GM18502 (cell line): ENCODE measurements around the gene ALDH1L1.

Experiments
- ATAC-seq: cut with Tn5 transposase; IDR thresholded peaks from one replicate; pipeline ENCODE4 v1.9.1; 2021; ENCODE audit warnings: mild to moderate bottlenecking; ENCODE audit not compliant: unreplicated experiment, poor library complexity

The ALDH1L1 gene

DNA sequence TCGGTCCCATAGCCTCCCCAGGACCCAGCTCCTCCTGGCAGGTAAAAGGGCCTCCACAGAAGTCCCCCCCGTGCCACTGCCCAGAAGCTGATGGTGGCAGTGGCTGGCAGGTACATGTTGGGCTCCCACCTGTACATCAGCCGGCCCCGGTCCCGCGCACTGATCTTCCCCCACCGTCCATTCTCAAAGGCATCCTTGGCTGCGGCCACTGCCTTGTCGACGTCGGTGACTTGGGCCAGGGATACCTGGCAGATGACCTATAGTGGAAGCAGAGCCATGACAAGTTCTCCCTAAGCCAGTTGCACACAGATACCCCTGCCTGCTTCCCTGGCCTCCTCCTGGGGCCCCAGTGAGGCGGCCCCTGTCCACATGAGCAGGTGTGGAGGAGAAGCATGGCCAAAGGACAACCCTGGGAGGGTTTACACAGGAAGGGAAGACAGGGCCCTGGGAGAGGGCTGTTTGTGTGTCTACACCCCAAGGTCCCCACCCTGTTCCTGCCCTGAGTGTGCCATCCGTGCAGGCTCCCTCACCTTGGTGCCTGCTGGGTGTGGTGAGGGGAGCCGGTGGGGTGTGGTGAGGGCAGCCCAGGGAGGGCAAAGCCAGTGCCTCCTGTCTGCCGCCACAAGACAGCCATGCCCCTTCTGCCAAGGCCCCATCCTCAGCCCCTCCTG is 44.8 kb downstream of the ALDH1L1 start:
- ATAC-seq, result no peak

DNA sequence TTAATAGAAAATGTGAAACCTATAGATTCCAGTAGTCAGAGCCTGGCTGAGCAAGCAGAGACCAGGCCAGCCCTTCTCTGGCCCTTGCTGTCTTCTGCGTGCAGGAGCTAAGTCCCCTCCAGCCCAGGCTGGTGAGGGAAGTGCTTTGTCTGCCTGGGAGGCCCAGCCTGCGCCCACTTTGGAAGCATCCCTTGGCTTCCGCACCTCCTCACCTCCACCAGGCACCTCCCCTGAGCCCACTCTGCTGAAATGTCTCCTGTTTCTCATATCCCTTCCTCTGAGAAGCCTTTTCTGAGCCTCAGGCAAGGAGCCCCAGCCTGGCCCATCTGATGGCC is 45.3 kb downstream of the ALDH1L1 start:
- ATAC-seq, result no peak

DNA sequence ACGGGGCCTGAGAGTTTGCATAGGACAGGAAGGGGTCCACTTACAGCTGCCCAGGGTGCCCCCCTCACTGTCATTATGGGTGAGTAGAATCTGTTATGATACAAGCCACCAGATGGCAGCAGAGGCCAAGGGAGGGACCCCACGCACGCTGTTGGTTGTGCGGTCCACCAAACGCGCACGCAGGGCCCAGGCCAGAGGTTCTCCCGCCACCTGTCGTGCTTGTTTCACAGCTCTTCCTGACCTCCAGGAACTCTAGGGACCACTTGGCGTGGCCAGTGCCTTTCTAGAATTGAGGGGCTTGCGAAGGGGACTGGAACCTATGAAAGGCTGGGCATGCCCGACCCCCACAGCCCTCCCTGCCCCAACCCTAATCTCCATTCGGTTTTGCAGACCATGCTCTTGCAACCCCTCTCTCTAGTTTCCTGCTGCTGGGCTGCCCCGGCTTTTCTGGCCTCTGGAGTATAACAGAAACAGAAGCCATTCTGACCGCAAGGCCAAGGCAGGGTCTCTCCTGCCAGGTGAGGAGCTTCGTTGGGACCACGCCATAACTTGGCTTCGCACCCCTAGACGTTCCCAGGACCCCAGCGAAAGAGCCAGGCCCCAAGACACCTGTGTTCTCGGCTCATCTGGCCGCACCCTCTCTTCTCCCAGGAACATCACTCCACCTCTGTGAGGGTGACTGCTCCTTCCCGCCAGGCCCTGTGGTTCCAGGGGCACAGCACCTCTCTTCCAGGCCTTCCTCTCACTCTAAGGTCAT is 46.0 kb downstream of the ALDH1L1 start:
- ATAC-seq, result no peak

DNA sequence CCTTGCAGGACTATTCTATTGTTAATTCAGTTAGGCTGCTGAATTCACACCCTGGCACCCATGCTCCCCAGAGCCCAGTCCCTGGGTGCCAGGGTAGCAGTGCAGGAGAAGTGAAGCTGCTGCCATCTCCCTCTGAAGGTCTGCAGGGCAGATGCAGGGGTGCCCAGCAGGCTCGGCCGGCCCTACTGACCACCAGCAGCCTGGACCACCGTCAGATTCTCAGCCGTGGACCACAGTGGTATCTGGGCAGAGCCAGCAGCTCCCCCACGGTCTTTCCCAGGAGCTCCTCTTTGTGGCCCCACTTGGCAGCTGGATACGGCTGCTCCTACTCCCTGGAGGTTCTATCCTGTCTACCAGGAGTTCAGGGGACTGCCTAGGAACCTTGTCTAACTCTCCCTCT is 46.8 kb downstream of the ALDH1L1 start:
- ATAC-seq, result no peak

DNA sequence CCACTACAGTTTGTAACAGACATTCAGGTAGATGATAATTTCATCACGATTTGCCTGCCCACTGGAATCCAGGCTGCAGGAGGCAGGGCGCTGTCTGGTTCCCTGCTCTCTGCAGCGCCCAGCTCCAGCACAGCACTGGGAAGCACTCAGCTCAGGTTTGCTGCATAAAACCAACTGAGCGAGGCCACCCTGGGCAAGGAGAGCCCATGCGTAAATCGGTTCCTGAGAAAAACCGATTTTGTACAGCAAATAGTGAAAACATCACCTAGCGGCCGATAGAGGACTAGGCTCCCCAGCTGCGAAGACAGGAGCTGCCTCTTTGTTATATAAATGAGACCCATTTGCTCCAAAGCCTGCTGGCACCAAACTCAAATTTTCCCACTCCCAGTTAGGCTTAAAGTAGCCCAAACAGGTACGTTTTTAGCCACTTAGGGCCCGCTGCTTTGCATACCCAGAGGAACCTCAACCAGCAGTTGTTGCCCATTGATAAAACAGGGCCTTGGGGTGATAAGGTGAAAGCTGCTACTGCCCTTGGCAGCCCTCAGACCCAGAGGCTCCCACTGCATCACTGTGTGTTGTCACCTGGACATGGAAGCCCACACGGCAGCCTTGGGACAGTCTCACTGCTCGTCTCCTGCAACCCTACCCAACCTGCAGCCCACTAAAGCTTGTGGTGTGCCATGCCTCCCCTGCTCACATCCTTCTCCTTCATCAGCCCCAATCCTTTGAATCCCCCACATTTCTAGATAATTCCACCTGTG is 47.5 kb downstream of the ALDH1L1 start:
- no peak for ATAC-seq

DNA sequence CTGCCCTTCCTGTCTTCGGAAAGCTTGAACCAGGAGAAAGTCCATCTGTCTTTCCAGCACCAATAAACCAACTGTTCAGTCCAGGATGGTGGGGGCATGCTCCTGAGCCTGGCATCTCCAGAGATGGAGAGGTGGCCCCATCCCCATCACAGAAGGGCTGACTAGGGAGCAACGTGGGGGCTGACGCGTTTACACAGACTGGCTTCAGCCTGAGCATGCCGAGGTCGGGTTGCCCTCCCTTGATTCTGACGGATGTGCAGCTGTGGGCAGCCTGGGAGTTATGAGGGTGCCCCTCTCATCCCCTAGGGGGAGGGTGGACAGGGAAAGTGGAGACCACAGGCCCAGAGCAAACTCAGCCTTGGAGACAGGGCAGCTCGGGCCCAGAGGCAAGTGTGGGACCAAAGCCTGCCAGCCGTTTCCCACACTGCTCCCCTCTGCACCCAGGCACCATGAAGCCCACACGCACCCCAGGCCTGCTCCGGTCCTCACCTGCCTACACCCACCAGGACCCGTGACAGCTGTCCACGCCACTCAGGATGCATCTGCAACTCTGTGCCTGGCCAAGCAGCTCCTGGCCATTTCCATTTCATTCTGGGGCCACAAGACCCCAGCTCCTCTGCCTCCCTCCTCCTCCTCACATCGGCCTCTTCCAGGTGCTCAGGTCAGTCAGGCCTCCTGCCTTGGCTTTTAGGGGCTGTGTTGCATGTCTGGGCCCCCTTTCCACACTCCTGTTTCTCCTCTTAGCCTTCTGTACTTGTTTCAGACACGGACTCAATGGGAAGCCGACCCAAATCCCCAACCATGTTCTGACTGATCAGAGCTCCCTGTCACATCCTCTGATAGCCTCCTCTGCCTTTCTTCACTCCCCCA is 48.3 kb downstream of the ALDH1L1 start:
- no peak for ATAC-seq

DNA sequence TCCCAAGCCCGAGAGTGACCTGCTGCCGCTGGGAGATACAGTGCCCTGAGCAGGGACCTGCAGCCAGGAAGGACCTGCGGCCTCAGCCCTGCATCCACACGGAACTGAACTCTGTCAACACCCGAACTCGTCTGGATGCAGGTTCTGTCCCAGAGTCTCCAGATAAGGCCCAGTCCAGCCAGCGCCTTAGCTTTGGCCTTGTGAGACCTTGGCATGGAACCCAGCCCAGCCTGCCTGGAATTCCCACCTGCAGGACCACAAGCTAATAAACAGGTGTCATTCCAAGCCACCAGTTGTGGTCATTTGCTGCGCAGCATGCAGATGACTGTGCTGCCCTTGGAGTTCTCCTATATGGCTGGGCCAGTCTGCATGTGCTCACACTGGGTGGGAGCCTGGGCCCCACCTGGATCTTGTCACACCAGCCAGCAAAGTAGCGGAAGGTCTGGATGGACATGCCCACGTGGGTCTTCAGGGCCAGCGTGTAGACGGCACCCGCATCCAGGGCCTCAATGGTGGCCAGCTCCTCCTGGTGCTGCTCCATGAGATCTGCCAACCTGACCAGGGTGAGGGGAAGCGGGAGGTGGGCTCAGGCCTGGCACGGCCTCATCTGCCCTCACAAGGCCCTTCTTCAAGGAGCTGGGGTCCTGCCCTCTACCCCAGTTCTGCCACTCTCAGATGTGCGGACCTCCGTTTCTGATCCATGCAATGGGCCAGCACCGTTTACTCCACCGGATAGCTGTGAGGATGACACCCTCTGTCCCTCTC is 49.2 kb downstream of the ALDH1L1 start:
- no peak for ATAC-seq

DNA sequence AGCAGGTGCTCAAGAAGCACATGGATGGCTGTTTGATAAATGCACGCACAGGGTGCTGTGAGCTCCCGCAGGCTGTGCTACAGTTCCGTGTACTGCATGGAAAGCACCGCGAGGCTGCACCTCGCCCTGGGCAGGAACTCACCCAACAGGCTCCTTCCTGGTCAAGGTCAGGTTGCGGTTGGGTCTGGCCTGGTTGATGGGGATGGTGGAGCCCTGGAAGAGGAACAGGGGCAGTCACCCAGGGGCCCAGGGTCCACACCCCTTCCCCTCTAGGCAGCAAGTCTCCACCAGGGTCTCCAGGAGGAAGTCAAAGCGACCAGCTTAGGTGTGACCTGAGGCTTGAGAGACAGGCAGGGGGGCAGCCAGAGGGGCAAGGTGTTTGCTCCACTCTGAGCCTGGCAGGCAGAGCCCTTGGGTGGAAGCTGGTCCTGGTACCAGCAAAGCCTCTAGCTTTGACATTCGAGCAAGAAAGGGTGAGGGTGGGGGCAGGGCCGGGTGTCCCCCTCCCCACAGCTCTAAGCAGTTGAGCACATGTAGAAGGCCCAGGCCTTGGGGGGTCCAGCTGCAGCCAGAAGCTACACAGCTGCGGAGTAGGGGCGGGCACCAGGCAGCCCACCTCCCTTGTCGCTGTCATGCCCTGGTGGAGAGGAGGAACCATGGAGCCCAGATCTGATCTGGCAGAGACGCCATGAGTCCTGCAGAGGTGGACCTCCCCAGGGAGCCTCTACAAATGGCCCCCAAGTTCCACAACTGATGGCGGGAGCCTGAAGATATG is 50.1 kb downstream of the ALDH1L1 start:
- ATAC-seq, result no peak

DNA sequence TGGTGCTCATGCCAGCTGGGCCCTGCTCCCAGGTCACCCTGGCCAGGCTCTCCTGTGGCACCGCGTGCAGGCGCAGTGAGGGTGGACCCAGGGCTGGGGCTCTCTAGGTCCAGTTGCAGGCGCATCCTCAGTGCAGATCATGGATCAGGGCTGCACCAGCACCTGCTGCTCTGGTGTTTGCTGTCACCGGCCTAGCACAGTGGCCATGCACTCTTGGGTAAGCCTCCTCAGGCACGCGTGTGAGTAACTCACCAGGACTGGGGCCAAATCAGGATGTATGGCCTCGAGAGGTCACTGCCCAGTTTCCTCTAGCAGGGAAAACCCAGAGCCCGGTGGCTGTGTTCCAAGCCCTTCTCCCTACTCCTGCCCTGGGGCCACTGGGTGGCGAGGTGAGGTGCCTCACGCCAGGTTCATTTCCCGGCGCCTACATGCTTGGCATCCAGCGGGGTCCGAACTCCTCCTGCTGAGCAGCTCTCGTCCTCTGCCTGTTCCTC is 50.9 kb downstream of the ALDH1L1 start:
- ATAC-seq, result no peak

DNA sequence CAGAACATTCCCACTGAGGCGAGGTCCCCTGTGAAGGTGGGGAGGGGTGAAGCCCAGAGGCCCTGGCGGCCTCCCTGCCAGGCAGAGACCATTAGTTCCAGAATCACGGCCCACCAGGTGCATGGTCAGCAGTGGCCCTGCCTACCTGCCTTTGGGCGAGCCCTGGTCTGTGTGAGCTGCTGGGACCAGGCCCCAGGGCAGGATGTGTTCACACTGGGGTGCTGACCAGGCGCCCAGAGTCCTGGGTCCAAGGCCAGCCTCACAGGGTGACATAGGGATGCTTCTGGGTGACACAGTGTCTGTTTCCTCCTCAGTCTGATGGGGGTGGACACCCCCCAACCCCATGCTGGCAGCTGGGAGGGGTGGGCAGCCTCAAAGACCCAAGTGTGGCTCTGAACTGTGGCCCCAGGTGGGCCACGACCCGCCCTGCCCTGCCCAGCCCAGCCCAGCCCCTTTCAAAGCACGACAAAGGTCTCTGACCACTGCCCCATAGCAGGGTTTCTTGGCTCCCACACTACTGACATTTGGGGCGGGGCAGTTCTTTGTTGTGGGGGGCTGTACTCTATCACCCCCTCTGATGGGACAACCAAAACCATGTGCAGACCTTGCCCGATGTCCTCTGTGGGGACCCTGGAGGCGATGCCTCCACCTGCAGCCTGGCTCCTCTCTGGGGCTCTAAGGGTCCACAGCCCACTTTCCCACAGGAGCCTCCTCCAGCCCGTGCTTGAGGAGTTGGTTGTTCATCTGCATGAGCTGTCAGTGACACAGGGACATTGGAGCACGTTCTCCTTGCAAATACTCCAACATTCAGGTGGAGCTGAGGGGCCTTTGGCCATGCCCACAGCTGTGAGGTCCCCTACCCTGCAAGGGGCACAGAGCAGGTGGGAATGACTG is 51.6 kb downstream of the ALDH1L1 start:
- no peak for ATAC-seq

DNA sequence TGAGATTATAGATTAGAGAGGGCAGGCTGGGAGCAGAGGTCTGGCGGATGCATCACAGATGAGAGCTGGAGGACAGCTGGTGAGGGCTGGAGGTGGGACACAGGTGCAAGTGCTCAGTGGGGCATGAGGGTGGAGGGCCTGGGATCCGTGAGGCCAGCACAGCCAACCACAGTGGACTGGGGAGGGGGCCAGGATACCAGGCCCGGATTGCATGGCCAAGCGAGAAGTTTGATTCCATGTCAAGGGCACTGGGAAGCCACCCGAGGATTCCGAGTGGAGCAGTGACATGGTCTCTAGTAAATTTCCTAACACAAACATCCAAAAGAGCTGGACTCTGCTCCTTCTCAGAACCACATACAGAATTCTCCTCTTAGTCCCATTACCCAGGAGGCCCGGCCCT is 52.5 kb downstream of the ALDH1L1 start:
- ATAC-seq, result no peak

DNA sequence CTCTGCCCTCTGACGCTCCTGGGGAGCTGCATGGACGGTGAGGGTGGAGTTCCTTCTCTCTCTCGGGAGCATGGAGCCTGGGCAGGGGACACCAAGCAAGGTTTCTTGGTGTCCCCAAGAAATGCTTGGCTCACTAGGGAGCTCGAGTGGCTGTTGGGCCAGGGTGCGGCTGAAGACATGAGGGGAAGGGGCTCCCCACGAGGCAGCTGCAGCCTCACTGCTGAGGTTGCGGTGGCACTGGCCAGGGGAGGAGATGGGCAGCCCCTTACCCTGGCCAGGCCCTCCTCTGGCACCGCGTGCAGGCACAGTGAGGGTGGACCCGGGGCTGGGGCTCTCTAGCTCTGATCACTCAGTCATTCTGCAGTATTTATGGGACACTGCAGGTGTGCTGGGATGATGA is 52.9 kb downstream of the ALDH1L1 start:
- ATAC-seq, result no peak

DNA sequence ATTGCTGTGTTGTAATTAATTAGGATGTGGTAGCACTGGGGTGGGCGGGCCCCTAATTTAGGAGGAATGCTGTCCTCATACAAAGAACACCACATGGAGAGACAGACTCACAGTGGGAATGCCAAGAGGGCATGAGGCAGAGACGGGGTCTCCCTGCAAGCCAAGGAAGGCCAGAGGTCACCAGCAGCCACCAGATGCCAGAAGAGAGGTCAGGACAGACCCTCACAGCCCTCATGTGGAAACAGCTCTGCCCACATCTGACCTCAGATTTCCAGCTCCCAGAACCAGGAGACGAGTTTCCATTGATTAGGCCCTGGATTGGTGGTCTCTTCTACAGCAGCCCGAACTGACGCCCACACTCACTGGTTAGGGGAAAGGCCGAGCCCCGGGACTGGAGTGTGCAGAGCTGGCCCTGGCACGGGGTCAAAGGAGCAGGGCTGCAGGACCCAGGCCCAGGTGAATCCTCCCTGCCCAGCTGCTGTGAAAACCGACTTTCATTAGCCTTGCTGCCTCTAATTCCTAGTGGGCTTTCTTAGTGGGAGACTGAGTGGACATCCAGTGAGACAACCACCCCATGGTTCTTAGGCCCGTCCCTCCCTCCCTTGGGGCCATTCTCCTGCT is 53.5 kb downstream of the ALDH1L1 start:
- no peak for ATAC-seq

DNA sequence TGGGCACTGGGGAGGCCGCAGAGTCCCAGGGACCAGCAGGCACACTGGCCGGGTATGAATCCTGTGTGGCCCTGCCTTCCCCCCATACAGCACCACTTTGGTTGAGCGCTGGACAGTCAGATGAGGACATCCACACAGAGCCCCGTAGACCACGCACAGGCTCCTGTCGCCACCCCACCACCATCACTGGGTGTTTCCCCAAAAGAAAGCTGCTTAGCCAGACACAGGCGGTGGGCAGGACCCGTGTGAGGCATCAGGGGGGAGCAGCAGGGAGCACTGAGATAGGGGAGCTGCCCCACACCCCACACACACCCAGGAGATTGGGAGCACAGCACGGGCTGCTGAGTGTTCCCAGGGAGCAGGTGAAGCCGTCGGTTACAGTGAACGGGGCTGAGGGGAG is 54.1 kb downstream of the ALDH1L1 start:
- ATAC-seq, result no peak

DNA sequence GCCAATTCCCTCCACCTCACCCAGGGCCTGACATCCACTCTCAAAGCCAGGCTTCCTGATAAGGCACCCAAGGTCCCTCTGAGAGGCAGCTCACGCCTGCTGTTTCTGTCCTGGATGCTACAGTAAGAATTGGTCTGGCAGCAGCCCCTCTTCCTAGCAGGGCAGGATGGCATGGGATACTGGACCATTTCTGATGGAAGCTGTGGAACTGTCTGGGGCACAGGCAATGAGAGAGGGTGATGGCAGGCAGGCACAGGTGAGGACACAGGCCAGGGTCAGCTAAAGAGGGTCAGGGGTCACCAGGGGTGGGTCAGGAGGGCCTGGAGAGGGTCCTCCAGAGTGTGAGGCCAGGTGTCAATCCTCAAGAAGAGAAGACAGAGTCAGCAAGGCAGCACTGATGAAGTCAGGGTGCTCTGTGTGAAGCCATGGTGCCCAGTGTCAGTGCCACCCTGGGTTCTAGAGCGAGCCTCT is 54.6 kb downstream of the ALDH1L1 start:
- ATAC-seq, result no peak

DNA sequence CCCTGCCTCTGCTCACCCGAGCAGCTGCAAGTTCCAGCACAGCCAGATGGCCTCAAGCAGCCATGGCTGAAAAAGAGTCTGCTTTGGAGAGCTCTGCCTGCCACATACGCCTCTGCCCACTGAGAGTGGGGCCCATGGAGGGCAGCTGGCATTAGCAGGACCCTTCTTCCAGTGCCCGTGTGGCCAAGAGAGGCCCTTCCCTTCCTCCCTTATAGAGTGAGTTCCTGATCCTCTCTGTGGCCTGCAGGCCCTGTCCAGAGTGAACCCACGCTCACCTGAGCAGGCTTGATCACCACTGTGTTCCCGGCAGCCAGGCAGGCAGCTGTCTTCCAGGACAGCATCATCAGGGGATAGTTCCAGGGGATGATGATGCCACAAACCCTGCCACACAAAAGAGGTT is 55.0 kb downstream of the ALDH1L1 start:
- ATAC-seq, result no peak

DNA sequence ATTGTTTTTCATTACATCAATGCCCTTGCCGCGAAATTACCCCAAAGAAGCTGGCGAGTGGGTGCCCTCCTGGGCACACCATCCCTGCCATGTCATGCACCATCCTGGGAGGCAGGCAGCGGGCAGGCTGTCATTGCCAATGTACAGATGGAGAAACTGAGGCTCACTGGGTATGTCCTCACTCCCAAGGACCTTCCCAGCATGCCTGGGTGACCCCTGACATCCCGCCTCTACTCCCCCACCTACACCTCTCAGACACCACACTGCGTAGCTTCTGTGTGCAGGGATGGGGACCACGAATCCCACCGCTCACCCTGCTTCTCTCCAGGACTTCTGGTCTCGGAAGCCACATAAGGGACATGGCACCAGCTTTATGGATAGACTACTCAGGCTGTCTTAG is 55.5 kb downstream of the ALDH1L1 start:
- no peak for ATAC-seq
